ENCODE data around the gene ZNF330. TPM values are rescaled to one million over a fixed set of nuclear protein-coding genes. Genes with fewer than 3 reads are reported as not detected.

The ZNF330 gene
- total and polyA plus RNA-seq, 3 experiments from 2014 or later = 27.9 to 57.5 (median 55.7) TPM

DNA sequence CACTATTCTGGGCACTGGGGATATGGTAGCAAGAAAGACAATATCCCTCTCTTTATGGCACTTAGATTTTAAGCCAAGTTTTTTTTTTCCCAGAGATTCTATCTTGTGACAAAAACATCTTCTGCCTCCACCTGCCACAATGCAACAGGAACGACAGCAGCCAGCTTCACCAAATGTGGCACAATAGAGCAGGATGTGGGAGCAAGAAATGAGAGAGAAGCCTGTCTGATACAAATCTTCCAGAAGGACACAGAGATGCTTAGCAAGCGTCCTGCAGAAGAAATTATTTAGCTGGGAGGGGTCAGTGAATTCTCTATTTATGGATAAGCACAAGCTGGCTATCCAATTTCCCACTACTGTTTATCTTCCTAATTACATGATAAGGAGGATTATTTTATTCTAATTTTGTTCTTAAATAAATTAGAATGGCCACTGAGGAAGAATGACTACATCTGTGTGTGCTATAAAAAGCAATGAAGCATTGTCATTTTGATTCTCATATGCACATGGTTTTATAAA, 27.1 kb upstream of the ZNF330 start:
- no peak overlapping the region for H3K27ac Mint-ChIP-seq
- no peak overlapping the region for H3K4me3 ChIP-seq (ENCODE audit: low read length)
- H3K36me3 ChIP-seq (ENCODE audit: insufficient read depth, low read length) = no peaks in the 10 kb centered on the region
- peaks cover 0 to 3% (median 0%) of the 10 kb centered on the region in 5 donors for H3K9me3 Mint-ChIP-seq
- CTCF ChIA-PET = no interaction called here
- POLR2A ChIA-PET = no interaction called here
- H3K27me3 ChIP-seq (ENCODE audit: insufficient read depth, low read length, poor library complexity, severe bottlenecking) = no peaks in the 10 kb centered on the region
- no peaks in the 10 kb centered on the region for H3K4me1 ChIP-seq (ENCODE audit: insufficient read depth, low read length)
- H3K4me1 Mint-ChIP-seq = no peaks in the 10 kb centered on the region
- no peaks in the 10 kb centered on the region for H3K9me3 ChIP-seq (ENCODE audit: low read length)
- no peak for DNase-seq
- no peak overlapping the region for H3K27ac ChIP-seq (ENCODE audit: low read depth, low read length)
- H3K36me3 Mint-ChIP-seq = no peaks in the 10 kb centered on the region
- H3K27me3 Mint-ChIP-seq = peaks cover 3 to 50% of the 10 kb centered on the region in 2 donors
- H3K4me3 Mint-ChIP-seq = no peak overlapping the region

DNA sequence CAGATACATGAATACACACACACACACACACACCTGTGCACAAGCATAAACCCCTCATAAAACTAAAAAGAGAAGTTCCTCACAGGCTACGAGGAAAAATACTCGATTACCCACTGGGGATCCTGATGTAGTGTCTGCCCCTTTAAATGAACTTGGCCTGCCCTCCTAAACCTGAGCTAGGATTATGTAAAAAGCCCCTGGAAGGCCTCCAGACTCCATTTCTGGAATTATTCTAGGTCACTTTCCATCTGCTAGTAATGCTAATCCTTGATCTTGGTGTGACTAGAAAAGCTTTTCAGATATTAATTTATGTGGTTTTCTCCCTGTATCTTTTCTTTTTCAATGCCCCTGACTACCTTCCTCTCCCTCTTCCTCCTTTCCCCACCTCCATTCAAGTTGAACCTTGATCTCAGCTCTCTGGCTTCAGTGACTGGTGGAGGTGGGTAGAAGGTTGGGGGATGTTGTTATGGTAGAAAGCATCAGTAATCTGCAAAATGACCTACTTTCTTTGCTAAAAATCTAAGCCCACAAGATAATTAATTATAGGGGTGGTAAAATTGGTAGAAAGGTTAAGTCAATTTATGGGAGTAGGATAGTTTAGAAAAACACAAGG, 25.5 kb upstream of the ZNF330 start:
- no peaks in the 10 kb centered on the region for H3K4me1 ChIP-seq (ENCODE audit: insufficient read depth, low read length)
- no peaks in the 10 kb centered on the region for H3K27me3 ChIP-seq (ENCODE audit: insufficient read depth, low read length, poor library complexity, severe bottlenecking)
- no peak overlapping the region for H3K4me3 Mint-ChIP-seq
- no peaks in the 10 kb centered on the region for H3K4me1 Mint-ChIP-seq
- H3K27ac Mint-ChIP-seq = peak overlapping the region in 1 of 8 donors; percentile 21
- H3K27ac ChIP-seq (ENCODE audit: low read depth, low read length) = no peak overlapping the region
- peaks cover 0 to 39% of the 10 kb centered on the region in 2 donors for H3K27me3 Mint-ChIP-seq
- H3K4me3 ChIP-seq (ENCODE audit: low read length) = no peak overlapping the region
- H3K36me3 Mint-ChIP-seq = no peaks in the 10 kb centered on the region
- no peaks in the 10 kb centered on the region for H3K36me3 ChIP-seq (ENCODE audit: insufficient read depth, low read length)
- ChIA-PET CTCF (no interaction called here), POLR2A (no interaction called here)
- no peak for DNase-seq
- H3K9me3 Mint-ChIP-seq = peaks cover 0 to 3% (median 2%) of the 10 kb centered on the region in 5 donors
- no peaks in the 10 kb centered on the region for H3K9me3 ChIP-seq (ENCODE audit: low read length)

DNA sequence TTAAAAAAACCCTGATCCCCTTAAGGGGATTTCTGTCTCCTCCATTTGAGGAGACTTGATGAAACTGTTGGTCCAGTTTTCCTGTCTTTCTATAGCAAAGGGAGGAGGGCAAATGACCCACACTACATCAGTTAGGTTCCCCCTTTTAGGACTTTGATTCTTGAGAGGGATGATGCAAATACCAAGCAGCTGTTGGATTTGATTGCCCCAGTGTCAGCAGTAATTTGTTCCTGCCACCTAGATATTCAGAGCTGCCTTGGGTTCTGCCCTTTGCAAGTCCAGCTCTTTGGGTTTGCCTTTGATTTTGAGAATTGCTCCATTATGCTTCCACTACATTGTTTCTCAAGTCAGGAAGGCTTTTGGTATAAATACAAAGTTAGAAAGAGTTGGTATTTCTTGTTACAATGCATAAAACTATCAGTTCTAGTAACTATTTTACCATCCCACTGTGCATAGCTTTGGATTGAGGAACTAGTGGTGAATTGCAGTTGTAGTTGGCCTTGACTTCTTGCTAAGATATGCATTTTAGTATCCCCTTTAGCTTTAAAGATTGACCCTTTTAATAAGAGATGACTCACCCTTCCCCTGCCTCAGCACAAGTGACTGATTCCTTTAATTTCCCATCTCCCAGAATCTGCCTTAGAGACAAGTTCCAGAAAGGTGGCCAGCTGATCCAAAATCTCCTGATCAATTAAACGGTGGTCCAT, 24.3 kb upstream of the ZNF330 start:
- DNase-seq = no peak
- Histone ChIP-seq H3K27ac (ENCODE audit: low read depth, low read length) (no peak overlapping the region), H3K27me3 (ENCODE audit: insufficient read depth, low read length, poor library complexity, severe bottlenecking) (no peaks in the 10 kb centered on the region), H3K9me3 (ENCODE audit: low read length) (no peaks in the 10 kb centered on the region), H3K4me3 (ENCODE audit: low read length) (no peak overlapping the region), H3K36me3 (ENCODE audit: insufficient read depth, low read length) (no peaks in the 10 kb centered on the region), H3K4me1 (ENCODE audit: insufficient read depth, low read length) (no peaks in the 10 kb centered on the region)
- Mint-ChIP-seq H3K27ac (no peak overlapping the region), H3K4me1 (no peaks in the 10 kb centered on the region), H3K9me3 (peaks cover 0 to 7% (median 0%) of the 10 kb centered on the region in 5 donors), H3K27me3 (peaks cover 0 to 42% of the 10 kb centered on the region in 2 donors), H3K4me3 (no peak overlapping the region), H3K36me3 (no peaks in the 10 kb centered on the region)
- ChIA-PET CTCF (no interaction called here), POLR2A (no interaction called here)

DNA sequence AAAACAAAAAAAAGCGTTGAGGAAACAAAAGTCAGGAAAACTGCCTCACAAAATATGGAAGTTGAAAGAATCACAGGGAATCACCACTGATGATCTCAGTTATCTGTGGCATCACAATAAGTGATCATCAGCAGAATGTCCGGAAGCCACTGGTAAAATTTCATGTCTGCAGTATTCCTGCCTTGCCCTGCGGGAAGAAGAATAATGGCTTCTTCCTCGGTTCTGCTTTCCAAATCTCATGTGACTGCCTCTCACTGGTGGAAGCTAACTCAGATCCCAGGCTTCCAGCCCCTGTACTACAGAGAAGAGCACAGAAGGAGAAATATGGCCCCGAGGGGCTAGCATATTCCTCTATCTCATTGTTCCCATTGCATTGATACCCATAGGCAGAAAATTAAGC, 12.7 kb upstream of the ZNF330 start:
- Mint-ChIP-seq H3K27me3 (peaks cover 16 to 36% of the 10 kb centered on the region in 2 donors), H3K4me3 (no peak overlapping the region), H3K4me1 (no peaks in the 10 kb centered on the region), H3K36me3 (peaks cover 0 to 4% (median 0%) of the 10 kb centered on the region in 3 donors), H3K9me3 (no peaks in the 10 kb centered on the region), H3K27ac (peak overlapping the region in 2 of 8 donors; percentile 1 to 62)
- POLR2A ChIA-PET = no interaction called here
- no peaks in the 10 kb centered on the region for H3K36me3 ChIP-seq (ENCODE audit: insufficient read depth, low read length)
- no peak overlapping the region for H3K27ac ChIP-seq (ENCODE audit: low read depth, low read length)
- no peaks in the 10 kb centered on the region for H3K4me1 ChIP-seq (ENCODE audit: insufficient read depth, low read length)
- no peaks in the 10 kb centered on the region for H3K27me3 ChIP-seq (ENCODE audit: insufficient read depth, low read length, poor library complexity, severe bottlenecking)
- H3K9me3 ChIP-seq (ENCODE audit: low read length) = no peaks in the 10 kb centered on the region
- CTCF ChIA-PET = no interaction called here
- no peak overlapping the region for H3K4me3 ChIP-seq (ENCODE audit: low read length)
- no peak for DNase-seq

DNA sequence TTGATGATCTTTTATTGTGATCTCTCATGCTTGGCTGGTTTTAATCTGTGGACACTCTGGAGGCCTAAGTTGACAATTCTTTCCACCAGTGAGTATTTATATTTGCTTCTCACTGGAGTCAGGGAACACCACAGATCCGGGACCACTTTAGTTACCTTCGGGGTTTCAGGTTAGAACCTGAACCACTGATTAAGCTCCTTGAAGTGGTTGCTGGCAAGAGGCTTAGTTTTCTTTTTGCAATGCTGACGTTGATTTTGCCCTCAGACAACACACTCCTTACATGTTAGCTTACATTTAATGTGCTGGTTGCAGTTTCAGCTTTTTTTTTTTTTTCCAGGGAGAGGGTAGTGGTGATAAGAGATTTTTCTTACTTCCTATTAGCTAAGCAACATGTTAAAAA, 10.5 kb upstream of the ZNF330 start:
- Mint-ChIP-seq H3K4me3 (no peak overlapping the region), H3K36me3 (peaks cover 0 to 4% (median 0%) of the 10 kb centered on the region in 3 donors), H3K27me3 (peaks cover 16 to 36% of the 10 kb centered on the region in 2 donors), H3K27ac (no peak overlapping the region), H3K4me1 (no peaks in the 10 kb centered on the region), H3K9me3 (no peaks in the 10 kb centered on the region)
- Histone ChIP-seq H3K27ac (ENCODE audit: low read depth, low read length) (no peak overlapping the region), H3K27me3 (ENCODE audit: insufficient read depth, low read length, poor library complexity, severe bottlenecking) (no peaks in the 10 kb centered on the region), H3K9me3 (ENCODE audit: low read length) (no peaks in the 10 kb centered on the region), H3K36me3 (ENCODE audit: insufficient read depth, low read length) (no peaks in the 10 kb centered on the region), H3K4me3 (ENCODE audit: low read length) (no peak overlapping the region), H3K4me1 (ENCODE audit: insufficient read depth, low read length) (no peaks in the 10 kb centered on the region)
- ChIA-PET CTCF (no interaction called here), POLR2A (no interaction called here)
- DNase-seq = no peak

DNA sequence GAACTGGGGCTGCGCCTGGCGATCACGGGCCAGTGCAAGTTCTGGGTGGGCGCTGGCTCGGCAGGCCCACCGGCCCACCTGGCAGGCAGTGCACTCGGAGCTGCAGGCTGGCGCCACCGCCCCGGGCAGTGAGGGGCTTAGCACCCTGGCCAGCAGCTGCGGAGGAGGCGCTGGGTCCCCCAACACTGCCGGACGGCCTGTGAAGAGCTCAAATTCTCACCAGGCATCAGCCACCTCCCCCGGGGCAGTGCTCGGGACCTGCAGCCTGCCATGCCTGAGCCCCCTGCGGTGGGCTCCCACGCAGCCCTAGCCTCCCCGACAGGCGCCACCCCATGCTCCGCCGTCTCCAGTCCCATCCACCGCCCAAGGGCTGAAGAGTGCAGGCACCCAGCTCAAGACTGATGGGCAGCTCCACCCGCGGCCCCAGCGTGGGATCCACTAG, 7.1 kb upstream of the ZNF330 start:
- no peaks in the 10 kb centered on the region for H3K36me3 ChIP-seq (ENCODE audit: insufficient read depth, low read length)
- ChIA-PET CTCF (no interaction called here), POLR2A (no interaction called here)
- Mint-ChIP-seq H3K27ac (no peak overlapping the region), H3K4me1 (no peaks in the 10 kb centered on the region), H3K4me3 (no peak overlapping the region), H3K27me3 (peaks cover 13 to 25% of the 10 kb centered on the region in 2 donors), H3K36me3 (peaks cover 0 to 4% (median 0%) of the 10 kb centered on the region in 3 donors), H3K9me3 (no peaks in the 10 kb centered on the region)
- H3K4me1 ChIP-seq (ENCODE audit: insufficient read depth, low read length) = no peaks in the 10 kb centered on the region
- DNase-seq = no peak
- no peak overlapping the region for H3K27ac ChIP-seq (ENCODE audit: low read depth, low read length)
- H3K9me3 ChIP-seq (ENCODE audit: low read length) = no peaks in the 10 kb centered on the region
- H3K4me3 ChIP-seq (ENCODE audit: low read length) = no peak overlapping the region
- H3K27me3 ChIP-seq (ENCODE audit: insufficient read depth, low read length, poor library complexity, severe bottlenecking) = no peaks in the 10 kb centered on the region

DNA sequence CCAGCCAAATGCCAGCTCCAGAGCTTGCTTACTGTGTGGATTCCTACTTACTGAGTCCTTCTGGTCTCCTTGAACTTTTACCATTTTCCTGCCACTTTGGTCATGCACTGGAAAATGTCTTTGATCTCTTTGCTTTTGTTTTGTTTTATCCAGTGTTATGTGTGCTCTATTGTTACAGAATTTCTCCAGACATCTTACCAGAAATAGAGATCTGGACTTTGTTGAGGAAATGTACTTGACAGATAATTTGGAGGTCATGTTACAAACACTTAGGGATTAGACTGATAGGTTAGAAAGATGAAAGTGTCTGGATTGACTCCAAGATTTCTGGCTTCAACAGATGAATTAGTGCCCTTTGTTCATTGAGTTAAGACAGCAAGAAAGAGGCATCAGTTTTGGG, 5.7 kb upstream of the ZNF330 start:
- CTCF ChIA-PET = no interaction called here
- Mint-ChIP-seq H3K36me3 (peaks cover 0 to 4% (median 0%) of the 10 kb centered on the region in 3 donors), H3K4me3 (no peak overlapping the region), H3K27ac (no peak overlapping the region), H3K9me3 (no peaks in the 10 kb centered on the region), H3K27me3 (peaks cover 13 to 33% of the 10 kb centered on the region in 2 donors), H3K4me1 (peaks cover 0 to 3% (median under 1%) of the 10 kb centered on the region in 3 donors)
- H3K27ac ChIP-seq (ENCODE audit: low read depth, low read length) = no peak overlapping the region
- no peaks in the 10 kb centered on the region for H3K36me3 ChIP-seq (ENCODE audit: insufficient read depth, low read length)
- H3K9me3 ChIP-seq (ENCODE audit: low read length) = no peaks in the 10 kb centered on the region
- POLR2A ChIA-PET = no interaction called here
- no peak for DNase-seq
- H3K4me3 ChIP-seq (ENCODE audit: low read length) = no peak overlapping the region
- H3K4me1 ChIP-seq (ENCODE audit: insufficient read depth, low read length) = no peaks in the 10 kb centered on the region
- H3K27me3 ChIP-seq (ENCODE audit: insufficient read depth, low read length, poor library complexity, severe bottlenecking) = peaks cover 6% of the 10 kb centered on the region

DNA sequence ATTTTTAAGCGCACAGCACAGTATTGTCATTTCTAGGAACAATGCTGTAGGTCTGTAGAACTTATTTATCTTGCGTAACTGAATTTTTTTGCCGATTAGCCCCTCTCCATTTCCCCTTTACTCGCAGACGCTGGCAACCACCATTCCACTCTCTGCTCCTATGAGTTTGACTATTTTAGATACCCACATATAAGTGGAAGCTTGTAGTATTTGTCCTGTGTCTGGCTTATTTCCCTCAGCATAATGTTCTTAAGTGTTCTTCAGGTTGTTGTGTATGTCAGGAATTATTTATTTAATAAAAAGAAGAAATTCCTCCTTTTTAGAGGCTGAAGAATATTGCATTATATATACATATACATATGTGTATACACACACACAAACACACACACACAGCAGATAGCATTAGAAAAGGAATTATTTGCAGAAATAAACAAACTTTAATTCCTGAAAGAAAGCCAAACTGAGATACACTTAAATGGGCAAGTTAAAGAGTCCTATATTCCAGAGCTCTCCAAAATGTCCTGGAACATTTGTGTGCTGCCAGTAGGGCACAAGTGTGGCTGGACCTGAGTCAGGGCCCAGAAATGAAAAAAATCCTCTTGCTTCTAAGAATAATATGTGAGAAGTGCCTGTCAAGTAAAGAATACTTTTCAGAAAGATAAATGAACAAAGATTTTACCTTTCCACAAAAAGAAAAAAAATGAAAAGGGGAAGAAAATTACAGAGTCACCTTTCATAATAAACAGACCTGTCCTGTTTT, 4.5 kb upstream of the ZNF330 start:
- H3K27ac Mint-ChIP-seq = peak overlapping the region in 1 of 8 donors; percentile 55
- ChIA-PET POLR2A (no interaction called here), CTCF (no interaction called here)
- H3K4me1 Mint-ChIP-seq = peaks cover 5 to 10% (median 9%) of the 10 kb centered on the region in 3 donors
- H3K4me3 Mint-ChIP-seq = no peak overlapping the region
- Histone ChIP-seq H3K4me3 (ENCODE audit: low read length) (no peak overlapping the region), H3K27me3 (ENCODE audit: insufficient read depth, low read length, poor library complexity, severe bottlenecking) (peaks cover 6% of the 10 kb centered on the region), H3K27ac (ENCODE audit: low read depth, low read length) (no peak overlapping the region), H3K4me1 (ENCODE audit: insufficient read depth, low read length) (no peaks in the 10 kb centered on the region), H3K36me3 (ENCODE audit: insufficient read depth, low read length) (no peaks in the 10 kb centered on the region), H3K9me3 (ENCODE audit: low read length) (no peaks in the 10 kb centered on the region)
- H3K27me3 Mint-ChIP-seq = peaks cover 15 to 33% of the 10 kb centered on the region in 2 donors
- no peaks in the 10 kb centered on the region for H3K9me3 Mint-ChIP-seq
- no peak for DNase-seq
- H3K36me3 Mint-ChIP-seq = peaks cover 0 to 5% (median 4%) of the 10 kb centered on the region in 3 donors
